K562 (cell line): ENCODE results near the gene SLC6A4. TPM values are rescaled to one million over a fixed set of nuclear protein-coding genes. Genes with fewer than 3 reads are reported as not detected.

Source experiments
- polyA plus RNA-seq, 8 experiments: library from polyadenylated mRNA; depleted of rRNA in 4 of 8; stranded (reverse) in 5 of 8; unstranded in 3 of 8; fragments of >200 nt; fragmentation: Nextera tagmentation in 2 of 8; fragmentation: Illumina TruSeq in 1 of 8; extraction: Ambion mirVana in 2 of 8; extraction: Trizol in 1 of 8; gene quantifications; 2 replicates each; pipeline versions ENCODE4 v1.2.1 to v1.2.3, GENCODE V29; 2011 to 2014; ENCODE audit warnings: inconsistent platforms in 1 of 8, missing spikeins in 1 of 8
- small RNA-seq: library from RNA; depleted of rRNA; stranded (forward); fragments of <200 nt; gene quantifications from one replicate; pipeline ENCODE3, GENCODE V24; 2014
- total RNA-seq, 7 experiments: library from RNA; depleted of rRNA in 6 of 7; stranded (reverse); fragments of >200 nt in 6 of 7; fragmentation: Illumina TruSeq in 2 of 7; extraction: Trizol in 2 of 7; gene quantifications; 2 replicates each; pipeline versions ENCODE4 v1.2.1 to v1.2.3, GENCODE V29; 2011 to 2021; ENCODE audit warnings: low replicate concordance in 1 of 7

Gene SLC6A4
- total and polyA plus RNA-seq, 9 of the 15 experiments (the other 6 are each of a cell fraction or from before 2014, with no cell fraction given): 0.05 to 0.09 (median 0.07) TPM; not detected in 6

Small RNA genes within 50 kb of the gene (small RNA-seq; reads per million reads assigned to genes)
- 786 reads per million, percentile 99 among the genes with 10 or more reads in this experiment for gene RF00154

Other genes starting within 250 kb of the SLC6A4 start
- gene NSRP1, start 118.9 kb downstream of the SLC6A4 start, total RNA-seq (2014; rRNA removed): 18.4 and 18.8 TPM in 2 replicates
- 32.2 and 34.1 TPM in 2 replicates for gene NSRP1, start 118.9 kb downstream of the SLC6A4 start, total RNA-seq (2014; rRNA removed; fragmentation: Illumina TruSeq; extraction: Trizol)
- 29.0 and 32.7 TPM in 2 replicates for gene NSRP1, start 118.9 kb downstream of the SLC6A4 start, total RNA-seq (2015; rRNA removed; fragmentation: Illumina TruSeq; extraction: Trizol)
- gene NSRP1, start 118.9 kb downstream of the SLC6A4 start, total RNA-seq (2021): 19.5 and 20.8 TPM in 2 replicates
- gene NSRP1, start 118.9 kb downstream of the SLC6A4 start, polyA plus RNA-seq (2011; rRNA removed): 8.7 and 19.0 TPM in 2 replicates
- 50.4 and 68.6 TPM in 2 replicates for gene NSRP1, start 118.9 kb downstream of the SLC6A4 start, polyA plus RNA-seq (2014; fragmentation: Illumina TruSeq; extraction: Trizol)
- gene NSRP1, start 118.9 kb downstream of the SLC6A4 start, polyA plus RNA-seq (2014; fragmentation: Nextera tagmentation; extraction: Ambion mirVana): 10 to 100 TPM; 52.8 to 54.2 TPM
- gene NSRP1, start 118.9 kb downstream of the SLC6A4 start, polyA plus RNA-seq (2014; rRNA removed): 36.6 and 43.6 TPM in 2 replicates
- gene BLMH, start 56.2 kb upstream of the SLC6A4 start, total RNA-seq (2014; rRNA removed): 54.9 and 61.5 TPM in 2 replicates
- 103 and 110 TPM in 2 replicates for gene BLMH, start 56.2 kb upstream of the SLC6A4 start, total RNA-seq (2014; rRNA removed; fragmentation: Illumina TruSeq; extraction: Trizol)
- gene BLMH, start 56.2 kb upstream of the SLC6A4 start, total RNA-seq (2015; rRNA removed; fragmentation: Illumina TruSeq; extraction: Trizol): 75.8 and 78.7 TPM in 2 replicates
- gene BLMH, start 56.2 kb upstream of the SLC6A4 start, total RNA-seq (2021): 106 and 118 TPM in 2 replicates
- gene BLMH, start 56.2 kb upstream of the SLC6A4 start, polyA plus RNA-seq (2011; rRNA removed): 21.3 and 45.3 TPM in 2 replicates
- gene BLMH, start 56.2 kb upstream of the SLC6A4 start, polyA plus RNA-seq (2014; fragmentation: Illumina TruSeq; extraction: Trizol): 103 and 113 TPM in 2 replicates
- gene BLMH, start 56.2 kb upstream of the SLC6A4 start, polyA plus RNA-seq (2014; fragmentation: Nextera tagmentation; extraction: Ambion mirVana): 10 to 100 TPM; 26.0 to 38.7 TPM
- 67.3 and 69.7 TPM in 2 replicates for gene BLMH, start 56.2 kb upstream of the SLC6A4 start, polyA plus RNA-seq (2014; rRNA removed)
- not detected in 2 replicates for gene TMIGD1, start 98.4 kb upstream of the SLC6A4 start, total RNA-seq (2014; rRNA removed)
- gene TMIGD1, start 98.4 kb upstream of the SLC6A4 start, total RNA-seq (2014; rRNA removed; fragmentation: Illumina TruSeq; extraction: Trizol): not detected in 2 replicates
- not detected in 2 replicates for gene TMIGD1, start 98.4 kb upstream of the SLC6A4 start, total RNA-seq (2015; rRNA removed; fragmentation: Illumina TruSeq; extraction: Trizol)
- not detected in 2 replicates for gene TMIGD1, start 98.4 kb upstream of the SLC6A4 start, total RNA-seq (2021)
- not detected in 2 replicates for gene TMIGD1, start 98.4 kb upstream of the SLC6A4 start, polyA plus RNA-seq (2011; rRNA removed)
- gene TMIGD1, start 98.4 kb upstream of the SLC6A4 start, polyA plus RNA-seq (2014; fragmentation: Illumina TruSeq; extraction: Trizol): not detected in 2 replicates
- not detected for gene TMIGD1, start 98.4 kb upstream of the SLC6A4 start, polyA plus RNA-seq (2014; fragmentation: Nextera tagmentation; extraction: Ambion mirVana)
- not detected in 2 replicates for gene TMIGD1, start 98.4 kb upstream of the SLC6A4 start, polyA plus RNA-seq (2014; rRNA removed)
- gene CPD, start 143.2 kb upstream of the SLC6A4 start, total RNA-seq (2014; rRNA removed): 16.2 and 22.4 TPM in 2 replicates
- 21.9 and 26.1 TPM in 2 replicates for gene CPD, start 143.2 kb upstream of the SLC6A4 start, total RNA-seq (2014; rRNA removed; fragmentation: Illumina TruSeq; extraction: Trizol)
- gene CPD, start 143.2 kb upstream of the SLC6A4 start, total RNA-seq (2015; rRNA removed; fragmentation: Illumina TruSeq; extraction: Trizol): 20.8 and 21.7 TPM in 2 replicates
- 21.3 and 24.4 TPM in 2 replicates for gene CPD, start 143.2 kb upstream of the SLC6A4 start, total RNA-seq (2021)
- gene CPD, start 143.2 kb upstream of the SLC6A4 start, polyA plus RNA-seq (2011; rRNA removed): 11.2 and 20.4 TPM in 2 replicates
- gene CPD, start 143.2 kb upstream of the SLC6A4 start, polyA plus RNA-seq (2014; fragmentation: Illumina TruSeq; extraction: Trizol): 16.4 and 16.7 TPM in 2 replicates
- 1 to 10 TPM; 4.5 to 4.9 TPM for gene CPD, start 143.2 kb upstream of the SLC6A4 start, polyA plus RNA-seq (2014; fragmentation: Nextera tagmentation; extraction: Ambion mirVana)
- gene CPD, start 143.2 kb upstream of the SLC6A4 start, polyA plus RNA-seq (2014; rRNA removed): 6.9 and 8.6 TPM in 2 replicates
- 17.6 and 20.7 TPM in 2 replicates for gene GOSR1, start 241.7 kb upstream of the SLC6A4 start, total RNA-seq (2014; rRNA removed)
- gene GOSR1, start 241.7 kb upstream of the SLC6A4 start, total RNA-seq (2014; rRNA removed; fragmentation: Illumina TruSeq; extraction: Trizol): 33.3 and 36.5 TPM in 2 replicates
- 31.6 and 31.9 TPM in 2 replicates for gene GOSR1, start 241.7 kb upstream of the SLC6A4 start, total RNA-seq (2015; rRNA removed; fragmentation: Illumina TruSeq; extraction: Trizol)
- 33.3 and 35.7 TPM in 2 replicates for gene GOSR1, start 241.7 kb upstream of the SLC6A4 start, total RNA-seq (2021)
- 14.0 and 26.5 TPM in 2 replicates for gene GOSR1, start 241.7 kb upstream of the SLC6A4 start, polyA plus RNA-seq (2011; rRNA removed)
- gene GOSR1, start 241.7 kb upstream of the SLC6A4 start, polyA plus RNA-seq (2014; fragmentation: Illumina TruSeq; extraction: Trizol): 38.2 and 38.5 TPM in 2 replicates
- 10 to 100 TPM; 56.7 to 95.5 TPM for gene GOSR1, start 241.7 kb upstream of the SLC6A4 start, polyA plus RNA-seq (2014; fragmentation: Nextera tagmentation; extraction: Ambion mirVana)
- gene GOSR1, start 241.7 kb upstream of the SLC6A4 start, polyA plus RNA-seq (2014; rRNA removed): 19.9 TPM in 2 replicates